ENCODE measurements around the gene COL5A1. TPM values are rescaled to one million over a fixed set of nuclear protein-coding genes. Genes with fewer than 3 reads are reported as not detected.

COL5A1 gene
- total RNA-seq, 1 experiment from 2014 or later = 9.5 TPM

DNA sequence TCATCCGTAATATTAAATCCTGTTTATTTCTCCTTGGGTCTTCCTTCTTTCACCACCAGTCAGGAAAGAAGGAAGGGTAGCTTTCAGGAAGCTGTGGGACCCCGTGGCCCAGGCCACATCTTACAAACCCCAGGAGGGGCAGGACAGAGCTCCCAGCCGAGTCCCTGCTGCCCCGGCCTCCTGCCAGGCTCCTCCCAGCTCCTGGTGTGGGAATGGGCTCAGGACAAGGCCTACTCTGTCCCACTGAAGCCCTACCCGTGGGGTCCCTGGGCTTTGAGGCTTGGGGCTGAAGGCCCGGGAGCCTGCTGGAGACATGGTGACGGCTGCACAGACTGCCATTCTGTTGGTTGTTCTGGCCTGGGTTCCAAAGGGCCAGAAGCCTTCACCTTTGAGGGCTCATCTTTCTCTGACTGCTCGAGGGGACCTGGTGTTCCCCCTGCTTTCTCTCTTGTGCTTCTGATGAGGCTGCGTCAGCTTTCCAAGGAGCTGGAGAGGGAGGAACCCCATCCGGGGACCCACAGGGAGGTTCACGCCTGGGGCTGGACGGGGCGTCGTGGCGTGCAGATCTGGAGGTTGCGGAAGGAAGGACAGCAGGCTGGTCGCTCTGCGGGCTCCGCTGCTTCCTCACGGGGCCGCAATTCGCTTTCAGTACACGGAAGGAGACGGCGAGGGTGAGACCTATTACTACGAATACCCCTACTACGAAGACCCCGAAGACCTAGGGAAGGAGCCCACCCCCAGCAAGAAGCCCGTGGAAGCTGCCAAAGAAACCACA is 86.6 kb downstream of the COL5A1 start:
- H3K9me3 ChIP-seq (ENCODE audit: control insufficient read depth, low read depth, low read length) = no peaks in the 10 kb centered on the region
- TF ChIP-seq, protein P1, sequence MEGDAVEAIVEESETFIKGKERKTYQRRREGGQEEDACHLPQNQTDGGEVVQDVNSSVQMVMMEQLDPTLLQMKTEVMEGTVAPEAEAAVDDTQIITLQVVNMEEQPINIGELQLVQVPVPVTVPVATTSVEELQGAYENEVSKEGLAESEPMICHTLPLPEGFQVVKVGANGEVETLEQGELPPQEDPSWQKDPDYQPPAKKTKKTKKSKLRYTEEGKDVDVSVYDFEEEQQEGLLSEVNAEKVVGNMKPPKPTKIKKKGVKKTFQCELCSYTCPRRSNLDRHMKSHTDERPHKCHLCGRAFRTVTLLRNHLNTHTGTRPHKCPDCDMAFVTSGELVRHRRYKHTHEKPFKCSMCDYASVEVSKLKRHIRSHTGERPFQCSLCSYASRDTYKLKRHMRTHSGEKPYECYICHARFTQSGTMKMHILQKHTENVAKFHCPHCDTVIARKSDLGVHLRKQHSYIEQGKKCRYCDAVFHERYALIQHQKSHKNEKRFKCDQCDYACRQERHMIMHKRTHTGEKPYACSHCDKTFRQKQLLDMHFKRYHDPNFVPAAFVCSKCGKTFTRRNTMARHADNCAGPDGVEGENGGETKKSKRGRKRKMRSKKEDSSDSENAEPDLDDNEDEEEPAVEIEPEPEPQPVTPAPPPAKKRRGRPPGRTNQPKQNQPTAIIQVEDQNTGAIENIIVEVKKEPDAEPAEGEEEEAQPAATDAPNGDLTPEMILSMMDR (conservative IDR thresholded peaks at IDR 0.05) = no peak
- H3K9me3 Mint-ChIP-seq = peaks cover 0 to 3% of the 10 kb centered on the region in 2 experiments; a peak in 1 of 5 replicates
- peaks cover 3 to 6% of the 10 kb centered on the region in 2 experiments; a peak in 3 of 4 replicates for H3K4me1 Mint-ChIP-seq
- H3K27ac ChIP-seq (ENCODE audit: insufficient read length, low read depth, low read length) = no peak overlapping the region
- no CpG with 5 or more reads among the region's 29 CpGs for WGBS (ENCODE audit: extremely low coverage, insufficient read length, low lambda C conversion rate)
- H3K23me2 ChIP-seq (ENCODE audit: insufficient read length, low read depth, low read length, poor library complexity, severe bottlenecking) = no peaks in the 10 kb centered on the region
- no peak overlapping the region for H4K91ac ChIP-seq (ENCODE audit: insufficient read length, low read depth, low read length)
- no peak overlapping the region for H3K56ac ChIP-seq (ENCODE audit: insufficient read length, low read depth, low read length)
- no peak overlapping the region for H2BK5ac ChIP-seq (ENCODE audit: insufficient read length, low read length)
- H3K79me1 ChIP-seq (ENCODE audit: insufficient read depth, low read depth, low read length, poor library complexity, severe bottlenecking) = no peaks in the 10 kb centered on the region
- H3K4me2 ChIP-seq (ENCODE audit: insufficient read depth, insufficient read length, low read length) = no peak overlapping the region
- no peak overlapping the region for H2BK15ac ChIP-seq (ENCODE audit: low read depth, low read length)
- no peak overlapping the region for H3K9ac ChIP-seq (ENCODE audit: extremely low read depth, insufficient read length, low read length)
- no peak overlapping the region for H4K5ac ChIP-seq (ENCODE audit: insufficient read length, low read depth, low read length)
- H3K18ac ChIP-seq (ENCODE audit: insufficient read length, low read depth, low read length) = no peak overlapping the region
- no peak overlapping the region for H4K8ac ChIP-seq (replicated peaks; ENCODE audit: insufficient read length, low read depth, low read length)
- no peaks in the 10 kb centered on the region for H3K27me3 Mint-ChIP-seq (ENCODE audit: low read depth)
- H3K27me3 ChIP-seq (ENCODE audit: insufficient read depth, low read length) = no peaks in the 10 kb centered on the region
- no peak overlapping the region for H3K4ac ChIP-seq (ENCODE audit: low read depth, low read length)
- H2BK20ac ChIP-seq (ENCODE audit: low read depth, low read length, poor library complexity, severe bottlenecking) = no peak overlapping the region
- H3K23ac ChIP-seq (ENCODE audit: insufficient read length, low read depth, low read length) = no peak overlapping the region
- H2AK5ac ChIP-seq (ENCODE audit: insufficient read length, low read length) = no peak overlapping the region
- H2BK120ac ChIP-seq (ENCODE audit: low read depth, low read length, poor library complexity, severe bottlenecking) = no peak overlapping the region
- DNase-seq = no peak
- no peaks in the 10 kb centered on the region for H3K79me2 ChIP-seq (ENCODE audit: insufficient read depth, low read length)
- H2AFZ ChIP-seq (ENCODE audit: low read length) = no peak overlapping the region
- no peak overlapping the region; a peak in 1 of 7 replicates for H3K27ac Mint-ChIP-seq
- peaks cover 0 to 4% (median 0%) of the 10 kb centered on the region in 3 experiments; a peak in 3 of 7 replicates for H3K36me3 Mint-ChIP-seq (ENCODE audit: insufficient read depth in 1 of 3, low read depth in 3 of 3)
- H3T11ph ChIP-seq (ENCODE audit: low read length) = no peak overlapping the region
- no peaks in the 10 kb centered on the region for H4K20me1 ChIP-seq (ENCODE audit: control insufficient read depth, insufficient read depth, insufficient read length)
- H3K14ac ChIP-seq (ENCODE audit: insufficient read depth, low read length) = no peak overlapping the region
- H3K4me1 ChIP-seq (ENCODE audit: insufficient read depth, low read length) = no peaks in the 10 kb centered on the region
- H2BK12ac ChIP-seq (ENCODE audit: insufficient read length, low read depth, low read length) = no peak overlapping the region
- no peak overlapping the region for H3K4me3 Mint-ChIP-seq
